DND-41 (cell line): ENCODE data around the gene PLCB4.

Experiments
- CTCF ChIP-seq: IDR thresholded peaks from 2 replicates; pipeline ENCODE4 v1.5.1; 2012; ENCODE audit warnings: borderline replicate concordance, low read length, moderate library complexity, mild to moderate bottlenecking; ENCODE audit not compliant: poor library complexity, severe bottlenecking; ENCODE audit errors: extremely low read depth
- EZH2 ChIP-seq: IDR thresholded peaks from 3 replicates; pipeline ENCODE4 v1.6.1; 2012; ENCODE audit warnings: borderline replicate concordance, low read depth, mild to moderate bottlenecking, moderate library complexity, low read length, inconsistent platforms; ENCODE audit not compliant: severe bottlenecking

GRCh38 chr20:9416421-9416820, 347.5 kb downstream of the PLCB4 start:
- TF ChIP-seq CTCF, result no peak
- TF ChIP-seq EZH2, result no peak
